Type B pancreatic cell (in vitro differentiated cells): ENCODE results near the gene SERPINB2. TPM values are rescaled to one million over a fixed set of nuclear protein-coding genes. Genes with fewer than 3 reads are reported as not detected.

Experiments
- DNase-seq: peaks from one replicate; pipeline ENCODE4 v3.0.0; 2021; ENCODE audit warnings: mixed read lengths; ENCODE audit not compliant: unreplicated experiment; ENCODE audit errors: extremely low spot score
- H3K27ac Mint-ChIP-seq: 2 replicates; pipeline ENCODE4 v1.8.0; 2021; ENCODE audit warnings: mild to moderate bottlenecking, mixed read lengths
- H3K27me3 Mint-ChIP-seq: 2 replicates; pipeline ENCODE4 v1.8.0; 2021; ENCODE audit warnings: mixed read lengths
- H3K36me3 Mint-ChIP-seq: 2 replicates; pipeline ENCODE4 v1.8.0; 2021; ENCODE audit warnings: mixed read lengths
- H3K4me1 Mint-ChIP-seq: one replicate; pipeline ENCODE4 v1.8.0; 2021; ENCODE audit warnings: mixed read lengths; ENCODE audit not compliant: unreplicated experiment
- H3K4me3 Mint-ChIP-seq: 2 replicates; pipeline ENCODE4 v1.8.0; 2021; ENCODE audit warnings: mild to moderate bottlenecking, mixed read lengths
- H3K9me3 Mint-ChIP-seq: 2 replicates; pipeline ENCODE4 v1.8.0; 2021; ENCODE audit warnings: mixed read lengths
- CTCF ChIP-seq: fragments of 200-600 bp; sonication (generic); conservative IDR thresholded peaks from 2 replicates; pipeline ENCODE4 v1.5.0; 2021; ENCODE audit warnings: antibody characterized with exemption, mild to moderate bottlenecking
- total RNA-seq: library from RNA; stranded (reverse); gene quantifications from 2 replicates; pipeline ENCODE4 v1.2.1, GENCODE V29; 2021; ENCODE audit warnings: low replicate concordance

SERPINB2 gene
- total RNA-seq, 1 donor from 2014 or later, result 45.2 TPM

GRCh38 chr18:63949068-63949737 is 61.7 kb downstream of the SERPINB2 start, which contains the start of gene HMSD:
TSS of gene HMSD (plus strand) at chr18:63949301. CDS start at chr18:63953456, 4,155 bp downstream.
- Mint-ChIP-seq H3K4me3 (peak within 1 kb of the TSS; percentile 78), H3K27me3 (peaks cover 16% of the 10 kb centered on the region), H3K36me3 (no peaks in the 10 kb centered on the region), H3K4me1 (no peaks in the 10 kb centered on the region), H3K27ac (no peak within 1 kb of the TSS), H3K9me3 (no peaks in the 10 kb centered on the region)
- DNase-seq, result no peak
- peak; percentile 62 for TF ChIP-seq CTCF

DNA sequence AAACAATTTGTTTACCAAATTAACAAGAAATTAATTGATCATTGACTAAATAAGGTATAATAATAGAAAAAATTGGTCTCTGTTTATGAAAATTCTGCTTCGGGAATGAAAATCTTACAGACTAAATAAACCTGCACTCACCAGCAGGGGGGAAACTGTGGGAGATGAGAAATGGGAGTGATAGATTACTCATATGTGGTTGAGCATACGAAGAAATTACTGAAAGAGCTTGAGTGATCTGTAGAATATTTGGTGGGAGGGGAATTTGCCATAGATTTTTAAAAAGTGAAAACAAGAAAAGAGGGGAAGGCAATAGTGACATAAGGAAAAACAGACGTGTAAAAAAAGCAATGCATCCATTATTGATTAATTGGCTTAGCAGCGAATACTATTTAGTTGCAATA is 63.8 kb downstream of the SERPINB2 start:
- H3K27me3 Mint-ChIP-seq, result peaks cover 16% of the 10 kb centered on the region
- TF ChIP-seq CTCF, result no peak
- H3K4me3 Mint-ChIP-seq, result no peak overlapping the region
- no peak for DNase-seq
- no peak overlapping the region for H3K27ac Mint-ChIP-seq
- H3K4me1 Mint-ChIP-seq, result no peaks in the 10 kb centered on the region
- no peaks in the 10 kb centered on the region for H3K36me3 Mint-ChIP-seq
- no peaks in the 10 kb centered on the region for H3K9me3 Mint-ChIP-seq

Other genes with a start within 250 kb of the SERPINB2 start
- 0.17 TPM in 1 of 2 replicates, not detected in the other for gene SERPINB4, start 243.4 kb upstream of the SERPINB2 start, total RNA-seq
- gene SERPINB3, start 225.8 kb upstream of the SERPINB2 start, total RNA-seq, result 0.86 and 0.94 TPM in 2 replicates
- gene SERPINB11, start 184.7 kb upstream of the SERPINB2 start, total RNA-seq, result 1.3 and 1.4 TPM in 2 replicates
- gene SERPINB7, start 112.3 kb upstream of the SERPINB2 start, total RNA-seq, result 15.2 and 78.2 TPM in 2 replicates
- not detected in 2 replicates for gene SERPINB10, start 20.3 kb downstream of the SERPINB2 start, total RNA-seq
- gene HMSD, start 61.6 kb downstream of the SERPINB2 start, total RNA-seq, result 1.6 and 4.5 TPM in 2 replicates
- gene SERPINB8, start 82.4 kb downstream of the SERPINB2 start, total RNA-seq, result 7.4 and 17.9 TPM in 2 replicates